ENCODE measurements around the gene NUDT8.

DNA sequence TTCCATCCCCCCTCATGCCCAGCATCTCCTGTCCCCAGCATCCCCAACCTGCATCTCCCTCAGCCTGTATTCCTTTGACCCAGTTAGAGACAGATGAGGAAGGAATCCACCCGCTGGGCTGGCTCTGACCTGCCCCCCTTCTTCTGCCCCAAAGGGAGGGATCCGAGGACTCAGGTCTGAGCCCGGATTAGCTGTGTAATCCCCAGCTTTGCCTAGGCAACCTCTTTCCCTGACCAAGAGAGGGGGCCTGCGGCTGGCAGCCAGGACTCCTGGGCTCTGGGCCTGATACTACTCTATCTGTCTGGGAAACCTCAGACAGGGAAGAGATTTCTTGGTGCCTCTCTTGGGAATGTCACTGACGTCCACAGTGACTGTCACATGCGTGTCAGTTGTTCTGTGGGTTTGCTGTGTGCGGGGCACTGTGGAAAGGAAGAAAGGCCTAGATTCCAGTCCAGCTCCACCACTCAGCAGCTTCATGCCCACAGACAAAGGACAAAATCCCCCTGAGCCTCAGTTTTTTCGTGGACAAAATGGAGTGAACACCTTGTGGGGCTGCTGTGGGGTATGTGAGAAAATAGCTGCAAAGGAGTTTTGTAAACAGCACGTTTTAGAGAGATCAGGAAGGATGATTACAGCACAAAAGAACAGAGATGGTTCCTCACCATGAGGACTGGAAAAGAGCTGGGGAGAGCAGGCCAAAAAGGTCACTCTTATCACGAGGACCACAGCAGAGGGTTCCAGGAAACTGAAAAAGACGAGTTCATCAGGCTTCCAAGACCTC is 24.3 kb downstream of the NUDT8 start:
- no peak for TF ChIP-seq EZH2 (IDR thresholded peaks at IDR 0.05; ENCODE audit: low read length)
- TF ChIP-seq, protein P1, sequence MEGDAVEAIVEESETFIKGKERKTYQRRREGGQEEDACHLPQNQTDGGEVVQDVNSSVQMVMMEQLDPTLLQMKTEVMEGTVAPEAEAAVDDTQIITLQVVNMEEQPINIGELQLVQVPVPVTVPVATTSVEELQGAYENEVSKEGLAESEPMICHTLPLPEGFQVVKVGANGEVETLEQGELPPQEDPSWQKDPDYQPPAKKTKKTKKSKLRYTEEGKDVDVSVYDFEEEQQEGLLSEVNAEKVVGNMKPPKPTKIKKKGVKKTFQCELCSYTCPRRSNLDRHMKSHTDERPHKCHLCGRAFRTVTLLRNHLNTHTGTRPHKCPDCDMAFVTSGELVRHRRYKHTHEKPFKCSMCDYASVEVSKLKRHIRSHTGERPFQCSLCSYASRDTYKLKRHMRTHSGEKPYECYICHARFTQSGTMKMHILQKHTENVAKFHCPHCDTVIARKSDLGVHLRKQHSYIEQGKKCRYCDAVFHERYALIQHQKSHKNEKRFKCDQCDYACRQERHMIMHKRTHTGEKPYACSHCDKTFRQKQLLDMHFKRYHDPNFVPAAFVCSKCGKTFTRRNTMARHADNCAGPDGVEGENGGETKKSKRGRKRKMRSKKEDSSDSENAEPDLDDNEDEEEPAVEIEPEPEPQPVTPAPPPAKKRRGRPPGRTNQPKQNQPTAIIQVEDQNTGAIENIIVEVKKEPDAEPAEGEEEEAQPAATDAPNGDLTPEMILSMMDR (optimal IDR thresholded peaks at IDR 0.05 in 1 of 3, IDR thresholded peaks at IDR 0.05 in 1 of 3, conservative IDR thresholded peaks at IDR 0.05 in 1 of 3; ENCODE audit: extremely low read depth in 1 of 3, insufficient read depth in 2 of 3, low read length in 3 of 3) = no peak
